ENCODE measurements around the gene SLC9B2.

DNA sequence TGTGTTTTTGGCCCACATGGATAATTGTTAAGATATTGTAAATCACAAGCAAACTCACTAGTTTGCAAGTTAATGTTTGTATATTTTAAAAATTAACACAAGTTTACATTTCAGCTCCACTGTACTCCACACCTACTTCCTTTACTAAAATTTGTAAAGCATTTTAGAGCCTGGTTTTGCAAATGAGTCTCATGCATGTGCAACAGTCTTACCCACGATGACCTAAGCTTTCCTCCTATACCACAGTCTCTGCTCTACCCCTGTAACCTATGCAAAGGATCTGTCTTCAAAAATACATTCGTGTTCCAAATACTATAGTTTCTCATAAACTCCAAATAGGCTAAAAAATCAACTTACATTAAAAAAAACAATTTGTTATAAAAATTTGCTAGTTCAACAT, 12.9 kb upstream of the SLC9B2 start:
- TF ChIP-seq ZNF132 (tag by site-specific recombination; IDR thresholded peaks at IDR 0.05; ENCODE audit: borderline replicate concordance) (no peak), ZNF830 (tag by site-specific recombination; IDR thresholded peaks at IDR 0.05; ENCODE audit: low read depth) (no peak), GLI2 (tag by site-specific recombination; IDR thresholded peaks at IDR 0.05; ENCODE audit: borderline replicate concordance, low read depth) (no peak)
- TF ChIP-seq, protein P1, sequence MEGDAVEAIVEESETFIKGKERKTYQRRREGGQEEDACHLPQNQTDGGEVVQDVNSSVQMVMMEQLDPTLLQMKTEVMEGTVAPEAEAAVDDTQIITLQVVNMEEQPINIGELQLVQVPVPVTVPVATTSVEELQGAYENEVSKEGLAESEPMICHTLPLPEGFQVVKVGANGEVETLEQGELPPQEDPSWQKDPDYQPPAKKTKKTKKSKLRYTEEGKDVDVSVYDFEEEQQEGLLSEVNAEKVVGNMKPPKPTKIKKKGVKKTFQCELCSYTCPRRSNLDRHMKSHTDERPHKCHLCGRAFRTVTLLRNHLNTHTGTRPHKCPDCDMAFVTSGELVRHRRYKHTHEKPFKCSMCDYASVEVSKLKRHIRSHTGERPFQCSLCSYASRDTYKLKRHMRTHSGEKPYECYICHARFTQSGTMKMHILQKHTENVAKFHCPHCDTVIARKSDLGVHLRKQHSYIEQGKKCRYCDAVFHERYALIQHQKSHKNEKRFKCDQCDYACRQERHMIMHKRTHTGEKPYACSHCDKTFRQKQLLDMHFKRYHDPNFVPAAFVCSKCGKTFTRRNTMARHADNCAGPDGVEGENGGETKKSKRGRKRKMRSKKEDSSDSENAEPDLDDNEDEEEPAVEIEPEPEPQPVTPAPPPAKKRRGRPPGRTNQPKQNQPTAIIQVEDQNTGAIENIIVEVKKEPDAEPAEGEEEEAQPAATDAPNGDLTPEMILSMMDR (tag by site-specific recombination; IDR thresholded peaks at IDR 0.05) = no peak
- TF ChIP-seq, protein P2, sequence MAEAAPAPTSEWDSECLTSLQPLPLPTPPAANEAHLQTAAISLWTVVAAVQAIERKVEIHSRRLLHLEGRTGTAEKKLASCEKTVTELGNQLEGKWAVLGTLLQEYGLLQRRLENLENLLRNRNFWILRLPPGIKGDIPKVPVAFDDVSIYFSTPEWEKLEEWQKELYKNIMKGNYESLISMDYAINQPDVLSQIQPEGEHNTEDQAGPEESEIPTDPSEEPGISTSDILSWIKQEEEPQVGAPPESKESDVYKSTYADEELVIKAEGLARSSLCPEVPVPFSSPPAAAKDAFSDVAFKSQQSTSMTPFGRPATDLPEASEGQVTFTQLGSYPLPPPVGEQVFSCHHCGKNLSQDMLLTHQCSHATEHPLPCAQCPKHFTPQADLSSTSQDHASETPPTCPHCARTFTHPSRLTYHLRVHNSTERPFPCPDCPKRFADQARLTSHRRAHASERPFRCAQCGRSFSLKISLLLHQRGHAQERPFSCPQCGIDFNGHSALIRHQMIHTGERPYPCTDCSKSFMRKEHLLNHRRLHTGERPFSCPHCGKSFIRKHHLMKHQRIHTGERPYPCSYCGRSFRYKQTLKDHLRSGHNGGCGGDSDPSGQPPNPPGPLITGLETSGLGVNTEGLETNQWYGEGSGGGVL (tag by site-specific recombination; IDR thresholded peaks at IDR 0.05) = no peak
- TF ChIP-seq, protein P3, sequence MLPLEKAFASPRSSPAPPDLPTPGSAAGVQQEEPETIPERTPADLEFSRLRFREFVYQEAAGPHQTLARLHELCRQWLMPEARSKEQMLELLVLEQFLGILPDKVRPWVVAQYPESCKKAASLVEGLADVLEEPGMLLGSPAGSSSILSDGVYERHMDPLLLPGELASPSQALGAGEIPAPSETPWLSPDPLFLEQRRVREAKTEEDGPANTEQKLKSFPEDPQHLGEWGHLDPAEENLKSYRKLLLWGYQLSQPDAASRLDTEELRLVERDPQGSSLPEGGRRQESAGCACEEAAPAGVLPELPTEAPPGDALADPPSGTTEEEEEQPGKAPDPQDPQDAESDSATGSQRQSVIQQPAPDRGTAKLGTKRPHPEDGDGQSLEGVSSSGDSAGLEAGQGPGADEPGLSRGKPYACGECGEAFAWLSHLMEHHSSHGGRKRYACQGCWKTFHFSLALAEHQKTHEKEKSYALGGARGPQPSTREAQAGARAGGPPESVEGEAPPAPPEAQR (tag by site-specific recombination; IDR thresholded peaks at IDR 0.05) = no peak

Measured in HEK293 (cell line).